IMR-90 (cell line): ENCODE results near the gene ANP32A. TPM values are rescaled to one million over a fixed set of nuclear protein-coding genes. Genes with fewer than 3 reads are reported as not detected.

Source experiments
- ATAC-seq: fragments of 200-7000 bp; cut with Tn5 transposase; 2 replicates; pipeline ENCODE4 v1.9.1; 2020; ENCODE audit warnings: low read depth, mild to moderate bottlenecking, moderate library complexity
- BruUV-seq: library from RNA; stranded (reverse); fragments of 400-500 nt; replicated peaks from 2 replicates; lab custom pipeline; 2021; lab: Mats Ljungman, UMichigan
- CTCF ChIA-PET: fragments of 300-600 bp; formaldehyde crosslinking; extraction: SDS; loops from one replicate; lab custom pipeline; 2021; ENCODE audit warnings: antibody characterized with exemption; lab: Yijun Ruan, JAX
- POLR2A ChIA-PET: fragments of 300-600 bp; sonication (Branson Sonifier 250); formaldehyde crosslinking; loops from one replicate; lab custom pipeline; 2022; ENCODE audit warnings: antibody characterized with exemption; ENCODE audit not compliant: unreplicated experiment; lab: Charles Lee
- DNase-seq: peaks from one replicate; pipeline ENCODE4 v3.0.0; 2013
- H2AFZ ChIP-seq: replicated peaks from 2 replicates; pipeline ENCODE3; 2013; ENCODE audit warnings: low read length, mild to moderate bottlenecking; ENCODE audit not compliant: poor library complexity
- H2AK5ac ChIP-seq: 2 replicates; pipeline ENCODE4 v1.6.1; 2013; ENCODE audit warnings: low read depth, low read length, inconsistent platforms
- H2AK9ac ChIP-seq: replicated peaks from 2 replicates; pipeline ENCODE3; 2013; ENCODE audit warnings: mild to moderate bottlenecking, low read depth, low read length, moderate library complexity; ENCODE audit not compliant: poor library complexity
- H2BK120ac ChIP-seq: 2 replicates; pipeline ENCODE4 v1.6.1; 2013; ENCODE audit warnings: low read depth, low read length, inconsistent platforms
- H2BK15ac ChIP-seq: 3 replicates; pipeline ENCODE4 v1.6.1; 2013; ENCODE audit warnings: low read depth, low read length, inconsistent platforms
- H2BK20ac ChIP-seq: 2 replicates; pipeline ENCODE4 v1.6.1; 2013; ENCODE audit warnings: low read depth, mild to moderate bottlenecking, inconsistent platforms, low read length, moderate library complexity
- H2BK5ac ChIP-seq: 2 replicates; pipeline ENCODE4 v1.6.1; 2013; ENCODE audit warnings: mild to moderate bottlenecking, low read depth, low read length, inconsistent platforms; ENCODE audit not compliant: poor library complexity, severe bottlenecking
- H3K14ac ChIP-seq: replicated peaks from 2 replicates; pipeline ENCODE4 v1.6.1; 2013; ENCODE audit warnings: low read depth, low read length, inconsistent platforms
- H3K18ac ChIP-seq: 2 replicates; pipeline ENCODE4 v1.6.1; 2013; ENCODE audit warnings: low read depth, low read length, control low read depth
- H3K23ac ChIP-seq: 2 replicates; pipeline ENCODE4 v1.6.1; 2013; ENCODE audit warnings: low read depth, low read length, inconsistent platforms
- H3K27ac ChIP-seq: 2 replicates; pipeline ENCODE4 v1.5.1; 2013; ENCODE audit warnings: mild to moderate bottlenecking, control low read depth, low read length; ENCODE audit not compliant: insufficient read depth
- H3K27me3 ChIP-seq: 2 replicates; pipeline ENCODE4 v1.6.1; 2013; ENCODE audit warnings: low read length; ENCODE audit not compliant: control insufficient read depth, insufficient read depth
- H3K36me3 ChIP-seq: 2 replicates; pipeline ENCODE4 v1.6.1; 2013; ENCODE audit warnings: low read length, mixed read lengths; ENCODE audit not compliant: control insufficient read depth, insufficient read depth
- H3K4ac ChIP-seq: 2 replicates; pipeline ENCODE4 v1.6.1; 2013; ENCODE audit warnings: low read depth, low read length, inconsistent platforms
- H3K4me1 ChIP-seq: 2 replicates; pipeline ENCODE4 v1.6.1; 2013; ENCODE audit warnings: low read length, mixed read lengths; ENCODE audit not compliant: control insufficient read depth, insufficient read depth
- H3K4me2 ChIP-seq: 2 replicates; pipeline ENCODE4 v1.6.1; 2013; ENCODE audit warnings: low read depth, mild to moderate bottlenecking, control low read depth, low read length, moderate library complexity
- H3K4me3 ChIP-seq: 2 replicates; pipeline ENCODE4 v1.5.1; 2013; ENCODE audit warnings: low read depth, mild to moderate bottlenecking, control low read depth, low read length, moderate library complexity; ENCODE audit not compliant: insufficient read depth
- H3K56ac ChIP-seq: 2 replicates; pipeline ENCODE4 v1.6.1; 2013; ENCODE audit warnings: low read length, inconsistent platforms; ENCODE audit not compliant: insufficient read depth; ENCODE audit errors: extremely low read depth
- H3K79me1 ChIP-seq, 2 experiments: 2 replicates each; pipeline ENCODE4 v1.6.1; 2013; ENCODE audit warnings: low read length in 2 of 2, inconsistent platforms in 1 of 2, low read depth in 1 of 2
- H3K9ac ChIP-seq: 2 replicates; pipeline ENCODE4 v1.6.1; 2013; ENCODE audit warnings: low read depth, low read length, control low read depth
- H3K9me1 ChIP-seq: 2 replicates; pipeline ENCODE4 v1.6.1; 2013; ENCODE audit warnings: low read length, inconsistent platforms; ENCODE audit not compliant: insufficient read depth
- H3K9me3 ChIP-seq: 2 replicates; pipeline ENCODE4 v1.6.1; 2013; ENCODE audit warnings: low read length; ENCODE audit not compliant: control insufficient read depth, insufficient read depth
- H4K20me1 ChIP-seq: 2 replicates; pipeline ENCODE4 v1.6.1; 2013; ENCODE audit warnings: low read length, inconsistent platforms; ENCODE audit not compliant: insufficient read depth
- H4K5ac ChIP-seq: 2 replicates; pipeline ENCODE4 v1.6.1; 2013; ENCODE audit warnings: mild to moderate bottlenecking, low read depth, low read length, control low read depth
- H4K8ac ChIP-seq, 2 experiments: 2 replicates each; pipeline ENCODE4 v1.6.1; 2013; ENCODE audit warnings: low read depth in 2 of 2, low read length in 2 of 2, control low read depth in 1 of 2, inconsistent platforms in 1 of 2
- H4K91ac ChIP-seq: 2 replicates; pipeline ENCODE4 v1.6.1; 2013; ENCODE audit warnings: low read depth, low read length, inconsistent platforms; ENCODE audit not compliant: insufficient read depth
- CHD1 ChIP-seq: IDR thresholded peaks from 2 replicates; pipeline ENCODE4 v1.6.1; 2012; ENCODE audit warnings: low read depth, low read length, improper control_type of control experiment
- WGBS, 2 experiments: methylation state at CpG; one replicate each; pipeline versions ENCODE4 v1.1.5 to v1.1.7; 2013; ENCODE audit warnings: missing lambda C conversion rate in 2 of 2; ENCODE audit not compliant: insufficient read length in 1 of 2; ENCODE audit errors: extremely low coverage in 2 of 2; 5-methylcytosine and 5-hydroxymethylcytosine counted together
- dilution Hi-C: fragments of 300-500 bp; cut with HindIII; formaldehyde crosslinking; loops from one replicate; pipeline ENCODE4 v1.14.3; 2018; ENCODE audit warnings: low sequenced_read_pairs; ENCODE audit not compliant: unreplicated experiment
- in situ Hi-C: fragments of 300-500 bp; cut with MboI; formaldehyde crosslinking; loops from 3 replicates; pipeline ENCODE4 v1.14.3; 2019; ENCODE audit warnings: low sequenced_read_pairs, inconsistent platforms, mixed read lengths
- intact Hi-C: fragments of 100-400 bp; cut with micrococcal nuclease; formaldehyde crosslinking; loops from 2 replicates; pipeline ENCODE4 v1.10.0; 2022
- polyA plus RNA-seq, 3 experiments: library from polyadenylated mRNA; depleted of rRNA; stranded (reverse); fragments of >200 nt; gene quantifications; 2 replicates each; pipeline ENCODE4 v1.2.3, GENCODE V29; 2012; ENCODE audit warnings: low replicate concordance in 1 of 3
- total RNA-seq: library from RNA; depleted of rRNA; stranded (reverse); fragments of >200 nt; gene quantifications from 2 replicates; pipeline ENCODE4 v1.2.3, GENCODE V29; 2012
- TF ChIP-seq, protein P1 (sequence below): fragments of 150-350 bp; IDR thresholded peaks from 2 replicates; pipeline ENCODE4 v1.6.1; 2017; ENCODE audit warnings: mild to moderate bottlenecking, antibody characterized with exemption, low read length, low read depth

The ANP32A gene
- total and polyA plus RNA-seq, 2 of the 4 experiments (the other 2 are of a cell fraction) = 62.4 to 72.8 TPM

DNA sequence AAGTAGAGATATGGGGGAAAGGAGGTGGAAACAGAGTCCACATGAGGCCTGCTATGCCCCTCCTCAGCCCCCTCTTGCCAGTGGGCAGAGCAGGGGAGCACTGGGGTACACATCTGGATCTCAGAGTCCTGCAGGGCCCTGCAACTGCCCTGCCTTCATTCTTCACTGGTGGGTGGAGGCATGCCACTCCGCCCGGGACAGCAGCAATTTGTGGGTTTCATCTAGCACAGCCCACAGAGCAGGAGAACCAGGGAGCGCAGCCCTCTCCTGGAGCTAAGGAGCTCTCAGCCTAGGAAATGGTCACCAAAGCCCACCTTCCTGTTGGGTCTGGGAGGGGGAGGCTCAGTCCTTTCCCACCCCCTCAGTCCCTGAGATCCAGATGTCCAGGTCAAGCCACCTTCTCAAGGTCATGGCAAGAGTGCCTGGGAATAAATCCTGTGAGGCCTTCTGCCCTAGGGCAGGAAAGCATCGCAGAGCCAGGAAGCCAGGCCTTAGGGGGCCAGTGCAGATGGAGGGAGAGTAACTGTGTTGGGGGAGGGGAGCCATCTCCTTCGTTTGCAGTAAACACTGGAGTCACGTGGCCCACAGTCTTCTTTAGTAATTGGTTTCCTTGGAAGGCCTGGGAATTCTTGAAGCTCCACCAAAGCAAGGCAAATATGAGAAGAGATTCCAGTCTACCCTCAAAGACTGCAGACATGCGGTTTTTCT, 31.0 kb downstream of the ANP32A start:
- no TSS peak for BruUV-seq
- Histone ChIP-seq H3K9me1 (peaks cover 28% of the 10 kb centered on the region), H3K27ac (no peak overlapping the region; the same call in 1 of the 2 replicates), H3K36me3 (peaks cover 21% of the 10 kb centered on the region), H3K14ac (no peak overlapping the region; the same call in 1 of the 2 replicates), H3K23ac (no peak overlapping the region), H3K79me1 (peaks cover 47 to 93% of the 10 kb centered on the region in 2 experiments), H3K9me3 (no peaks in the 10 kb centered on the region), H2AFZ (peak overlapping the region; percentile 18), H3K56ac (no peak overlapping the region), H3K9ac (no peak overlapping the region), H4K8ac (no peak overlapping the region; a peak in 1 of 4 replicates), H3K4me1 (peaks cover 10% of the 10 kb centered on the region; the same call in 1 of the 2 replicates), H3K4me3 (no peak overlapping the region), H2BK15ac (no peak overlapping the region), H3K4me2 (no peak overlapping the region), H3K4ac (no peak overlapping the region), H4K5ac (no peak overlapping the region), H4K20me1 (peaks cover 69% of the 10 kb centered on the region), H2BK120ac (no peak overlapping the region), H2BK5ac (no peak overlapping the region), H3K18ac (no peak overlapping the region), H2BK20ac (no peak overlapping the region), H4K91ac (no peak overlapping the region), H2AK9ac (no peak overlapping the region), H2AK5ac (no peak overlapping the region), H3K27me3 (no peaks in the 10 kb centered on the region)
- dilution Hi-C loops (no loop called here), in situ Hi-C loops (loop anchor here (10.0 kb wide), 1 partner anchor 55 kb away; no protein-coding TSS in a partner anchor), intact Hi-C loops (no loop called here)
- ChIA-PET POLR2A (no interaction called here), CTCF (no interaction called here)
- DNase-seq (peak; percentile 58), ATAC-seq (peak; percentile 68)
- TF ChIP-seq, protein P1, sequence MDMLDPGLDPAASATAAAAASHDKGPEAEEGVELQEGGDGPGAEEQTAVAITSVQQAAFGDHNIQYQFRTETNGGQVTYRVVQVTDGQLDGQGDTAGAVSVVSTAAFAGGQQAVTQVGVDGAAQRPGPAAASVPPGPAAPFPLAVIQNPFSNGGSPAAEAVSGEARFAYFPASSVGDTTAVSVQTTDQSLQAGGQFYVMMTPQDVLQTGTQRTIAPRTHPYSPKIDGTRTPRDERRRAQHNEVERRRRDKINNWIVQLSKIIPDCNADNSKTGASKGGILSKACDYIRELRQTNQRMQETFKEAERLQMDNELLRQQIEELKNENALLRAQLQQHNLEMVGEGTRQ = peak; percentile 83
- TF ChIP-seq CHD1 = no peak
- no CpG with 5 or more reads among the region's 7 CpGs for WGBS, 2 experiments
